Keratinocyte (primary cell): ENCODE data around the gene TRAPPC14. TPM values are rescaled to one million over a fixed set of nuclear protein-coding genes. Genes with fewer than 3 reads are reported as not detected.
"Not testable (repeated sequence)": the region's sequence is repeated elsewhere in the genome, so short reads cannot be mapped to it uniquely, and the experiment has no call there.

Experiments used
- DNase-seq: peaks from one replicate; pipeline ENCODE4 v3.0.0-alpha.2; 2011; ENCODE audit warnings: low read depth, missing footprints, low spot score
- FAIRE-seq: peaks from 2 replicates; lab custom pipeline; 2011; peaks lifted over from hg19 to GRCh38; lab: Jason Lieb, UNC
- H2AFZ ChIP-seq: 2 replicates; pipeline ENCODE4 v1.6.0; 2012; ENCODE audit warnings: low read length, control low read depth, inconsistent platforms; ENCODE audit not compliant: control insufficient read depth
- H3K27ac ChIP-seq: 2 replicates; pipeline ENCODE4 v1.5.1; 2011; ENCODE audit warnings: low read length; ENCODE audit not compliant: control insufficient read depth, insufficient read depth
- H3K27me3 ChIP-seq: 3 replicates; pipeline ENCODE4 v1.6.0; 2011; ENCODE audit warnings: low read length; ENCODE audit not compliant: control insufficient read depth, insufficient read depth; ENCODE audit errors: extremely low read depth
- H3K36me3 ChIP-seq, 2 experiments: 2 replicates in 1 of 2; 3 replicates in 1 of 2; pipeline ENCODE4 v1.5.1; 2011; ENCODE audit warnings: low read length in 2 of 2, mild to moderate bottlenecking in 1 of 2; ENCODE audit not compliant: control insufficient read depth in 2 of 2, insufficient read depth in 2 of 2; ENCODE audit errors: extremely low read depth in 1 of 2
- H3K4me1 ChIP-seq: 3 replicates; pipeline ENCODE4 v1.5.1; 2011; ENCODE audit warnings: low read length; ENCODE audit not compliant: control insufficient read depth, insufficient read depth; ENCODE audit errors: extremely low read depth
- H3K4me2 ChIP-seq: 3 replicates; pipeline ENCODE4 v1.6.0; 2011; ENCODE audit warnings: low read depth, low read length; ENCODE audit not compliant: control insufficient read depth, insufficient read depth; ENCODE audit errors: extremely low read depth
- H3K4me3 ChIP-seq, 3 experiments: fragments of 200-600 bp in 1 of 3; sonication (generic) in 1 of 3; 2 replicates in 2 of 3; 3 replicates in 1 of 3; pipeline ENCODE4 v1.5.1; 2011 to 2016; ENCODE audit warnings: low read length in 3 of 3, mild to moderate bottlenecking in 3 of 3, control low read depth in 2 of 3, inconsistent platforms in 1 of 3, low read depth in 1 of 3, mixed read lengths in 1 of 3, mixed run types in 1 of 3, moderate library complexity in 1 of 3; ENCODE audit not compliant: control insufficient read depth in 2 of 3, insufficient read depth in 2 of 3; ENCODE audit errors: extremely low read depth in 1 of 3
- H3K79me2 ChIP-seq: 2 replicates; pipeline ENCODE4 v1.6.0; 2012; ENCODE audit warnings: low read length; ENCODE audit not compliant: control insufficient read depth, insufficient read depth
- H3K9ac ChIP-seq: 3 replicates; pipeline ENCODE4 v1.6.0; 2011; ENCODE audit warnings: low read length; ENCODE audit not compliant: control insufficient read depth, insufficient read depth; ENCODE audit errors: extremely low read depth
- H3K9me1 ChIP-seq: 3 replicates; pipeline ENCODE4 v1.6.0; 2011; ENCODE audit warnings: low read length; ENCODE audit not compliant: control insufficient read depth, insufficient read depth; ENCODE audit errors: extremely low read depth
- H3K9me3 ChIP-seq: 2 replicates; pipeline ENCODE4 v1.5.1; 2012; ENCODE audit warnings: low read depth, low read length; ENCODE audit not compliant: control insufficient read depth
- H4K20me1 ChIP-seq: 3 replicates; pipeline ENCODE4 v1.6.0; 2011; ENCODE audit warnings: low read length; ENCODE audit not compliant: control insufficient read depth, insufficient read depth; ENCODE audit errors: extremely low read depth
- EZH2 ChIP-seq: IDR thresholded peaks from one replicate; pipeline ENCODE4 v1.6.1; 2012; ENCODE audit warnings: inconsistent platforms, mild to moderate bottlenecking, low read length, moderate library complexity
- dilution Hi-C: fragments of 300-500 bp; cut with MboI; formaldehyde crosslinking; loops from one replicate; pipeline ENCODE4 v1.7.0; 2020; ENCODE audit warnings: low sequenced_read_pairs; ENCODE audit not compliant: extremely low pct_ligation_motif_present
- polyA plus RNA-seq, 5 experiments: library from polyadenylated mRNA; depleted of rRNA in 3 of 5; stranded (reverse) in 3 of 5; stranded (forward) in 1 of 5; unstranded in 1 of 5; fragments of >200 nt; gene quantifications; 1 replicate in 1 of 5; 2 replicates in 3 of 5; 3 replicates in 1 of 5; pipeline versions ENCODE4 v1.2.1 to v1.2.3, GENCODE V29; 2011 to 2012; ENCODE audit warnings: missing spikeins in 2 of 5, low read depth in 1 of 5, low replicate concordance in 1 of 5
- TF ChIP-seq, protein P1 (sequence below), 3 experiments: IDR thresholded peaks in 1 of 3; conservative IDR thresholded peaks in 1 of 3; optimal IDR thresholded peaks in 1 of 3; 2 replicates in 2 of 3; 3 replicates in 1 of 3; pipeline versions ENCODE3 to v1.5.1; 2011; ENCODE audit warnings: low read length in 3 of 3, mild to moderate bottlenecking in 3 of 3, moderate library complexity in 2 of 3, control low read depth in 1 of 3, inconsistent platforms in 1 of 3; ENCODE audit not compliant: insufficient read depth in 2 of 3; ENCODE audit errors: extremely low read depth in 1 of 3

The TRAPPC14 gene
- polyA plus RNA-seq, 1 donor (not counting 4 experiments of a cell fraction or from before 2014, with no cell fraction given): 4.7 TPM

DNA sequence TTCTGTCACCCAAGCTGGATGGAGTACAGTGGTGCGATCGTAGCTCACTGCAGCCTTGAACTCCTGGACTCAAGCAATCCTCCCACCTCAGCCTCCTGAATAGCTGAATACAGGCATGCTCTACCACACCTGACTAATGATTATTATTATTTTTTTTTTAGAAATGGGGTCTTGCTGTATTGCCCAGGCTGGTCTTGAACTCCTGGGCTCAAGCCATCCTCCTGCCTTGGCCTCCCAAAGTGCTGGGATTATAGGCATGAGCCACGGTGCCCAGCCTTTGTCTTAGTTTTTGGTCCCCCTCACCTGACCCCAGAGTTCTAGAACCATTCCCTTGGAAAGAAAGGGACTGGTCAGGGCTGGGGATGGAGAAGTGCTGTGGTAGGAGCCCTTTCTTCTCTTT is 21.6 kb upstream of the TRAPPC14 start:
- H3K9me3 ChIP-seq, H3K4me1 ChIP-seq, H2AFZ ChIP-seq, H3K4me2 ChIP-seq, H3K27ac ChIP-seq, H3K79me2 ChIP-seq, H3K4me3 ChIP-seq, H3K9ac ChIP-seq, FAIRE-seq, H4K20me1 ChIP-seq, DNase-seq, dilution Hi-C loops, H3K27me3 ChIP-seq, H3K9me1 ChIP-seq, H3K36me3 ChIP-seq: not testable (repeated sequence)

DNA sequence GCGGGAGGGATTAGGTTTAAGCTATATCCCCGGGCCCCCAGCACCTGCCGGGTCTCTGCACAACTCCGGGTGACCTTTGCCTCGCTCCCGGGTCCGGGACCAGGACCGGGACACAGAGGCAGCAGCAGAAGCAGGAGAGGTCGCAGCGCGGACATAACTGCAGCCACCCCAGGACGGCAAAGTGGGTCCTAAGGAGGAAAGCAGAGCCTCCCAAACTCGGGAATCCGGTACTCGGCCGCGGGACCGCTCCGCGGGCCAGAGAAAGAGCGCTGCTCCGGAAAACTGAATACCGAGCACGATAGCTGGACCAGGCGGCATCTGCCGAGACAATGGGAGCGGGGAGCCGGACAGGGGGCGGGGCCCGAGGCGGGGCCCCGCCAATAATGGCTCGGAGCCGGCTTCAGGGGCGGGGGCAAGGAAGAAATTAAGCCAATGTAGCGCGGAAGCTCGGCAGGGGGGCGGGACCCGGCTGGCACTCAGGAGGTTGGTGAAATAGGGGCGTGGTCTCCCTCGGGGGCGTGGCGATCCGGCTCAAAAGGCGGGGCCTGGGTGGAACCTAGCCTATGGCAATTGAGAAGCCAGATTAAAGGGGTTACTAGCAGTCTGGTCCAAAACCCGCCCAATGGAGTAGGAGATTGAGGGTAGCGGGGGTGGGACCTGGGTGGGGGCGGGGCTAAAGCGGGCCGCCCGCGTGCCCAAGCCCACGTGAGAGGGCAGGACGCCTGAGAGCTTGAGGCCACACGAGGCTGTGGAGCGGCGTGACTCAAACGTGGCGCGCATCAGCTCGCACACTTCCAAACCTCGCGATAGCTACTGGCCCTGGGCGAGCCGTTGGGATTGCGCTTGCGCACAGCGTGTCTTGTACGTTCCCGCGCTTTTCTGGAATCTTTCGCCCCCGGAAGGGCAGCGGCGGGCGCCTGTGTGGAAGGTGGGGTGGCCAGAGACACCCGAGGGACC is 18.8 kb upstream of the TRAPPC14 start, which contains the start of the genes GPC2 and STAG3:
Gene GPC2 (minus strand): TSS at position 337 of the 957 bp plus-strand sequence. CDS start 182 bp downstream, at position 155.
Gene STAG3 (plus strand): TSS at position 874 of the 957 bp plus-strand sequence. CDS start 2,639 bp downstream, outside the sequence.
- peak within 1 kb of the TSS; percentile 60 for H3K9ac ChIP-seq
- H3K9me3 ChIP-seq: peaks cover 1% of the 10 kb centered on the region
- H3K27ac ChIP-seq: no peak within 1 kb of the TSS
- peak; percentile 83 for DNase-seq
- H3K4me1 ChIP-seq: no peaks in the 10 kb centered on the region
- H3K4me3 ChIP-seq: peak within 1 kb of the TSS; percentile 48 to 79 (median 67)
- H3K9me1 ChIP-seq: no peaks in the 10 kb centered on the region
- peak within 1 kb of the TSS; percentile 95 for H2AFZ ChIP-seq
- no peaks in the 10 kb centered on the region for H3K36me3 ChIP-seq
- H3K79me2 ChIP-seq: no peaks in the 10 kb centered on the region
- H3K27me3 ChIP-seq: peaks cover 3% of the 10 kb centered on the region
- TF ChIP-seq EZH2: no peak
- TF ChIP-seq, protein P1, sequence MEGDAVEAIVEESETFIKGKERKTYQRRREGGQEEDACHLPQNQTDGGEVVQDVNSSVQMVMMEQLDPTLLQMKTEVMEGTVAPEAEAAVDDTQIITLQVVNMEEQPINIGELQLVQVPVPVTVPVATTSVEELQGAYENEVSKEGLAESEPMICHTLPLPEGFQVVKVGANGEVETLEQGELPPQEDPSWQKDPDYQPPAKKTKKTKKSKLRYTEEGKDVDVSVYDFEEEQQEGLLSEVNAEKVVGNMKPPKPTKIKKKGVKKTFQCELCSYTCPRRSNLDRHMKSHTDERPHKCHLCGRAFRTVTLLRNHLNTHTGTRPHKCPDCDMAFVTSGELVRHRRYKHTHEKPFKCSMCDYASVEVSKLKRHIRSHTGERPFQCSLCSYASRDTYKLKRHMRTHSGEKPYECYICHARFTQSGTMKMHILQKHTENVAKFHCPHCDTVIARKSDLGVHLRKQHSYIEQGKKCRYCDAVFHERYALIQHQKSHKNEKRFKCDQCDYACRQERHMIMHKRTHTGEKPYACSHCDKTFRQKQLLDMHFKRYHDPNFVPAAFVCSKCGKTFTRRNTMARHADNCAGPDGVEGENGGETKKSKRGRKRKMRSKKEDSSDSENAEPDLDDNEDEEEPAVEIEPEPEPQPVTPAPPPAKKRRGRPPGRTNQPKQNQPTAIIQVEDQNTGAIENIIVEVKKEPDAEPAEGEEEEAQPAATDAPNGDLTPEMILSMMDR (optimal IDR thresholded peaks at IDR 0.05 in 1 of 3, IDR thresholded peaks at IDR 0.05 in 1 of 3, conservative IDR thresholded peaks at IDR 0.05 in 1 of 3; ENCODE audit: extremely low read depth in 1 of 3, insufficient read depth in 2 of 3, low read length in 3 of 3): no peak
- no peaks in the 10 kb centered on the region for H4K20me1 ChIP-seq
- dilution Hi-C loops: no loop called here
- H3K4me2 ChIP-seq: peak within 1 kb of the TSS; percentile 91
- peak; percentile 39 for FAIRE-seq
